Ovary (tissue), 9 donors: Measurements from ENCODE around the gene SPAG5. TPM values are rescaled to one million over a fixed set of nuclear protein-coding genes. Genes with fewer than 3 reads are reported as not detected.

Experiments used
- DNase-seq, 5 donors: peaks; one replicate each; pipeline ENCODE4 v3.0.0-alpha.2; 2019 to 2020
- H3K27ac ChIP-seq, 2 donors: fragments of 200-600 bp; one replicate each; pipeline versions ENCODE4 v1.5.1 to v1.8.0; 2019 to 2022
- H3K27me3 ChIP-seq: fragments of 200-600 bp; one replicate; pipeline ENCODE4 v1.8.0; 2022
- H3K36me3 ChIP-seq: fragments of 200-600 bp; sonication (generic); one replicate; pipeline ENCODE4 v1.5.1; 2019
- H3K4me1 ChIP-seq: one replicate; pipeline ENCODE4 v1.8.1; 2013; ENCODE audit warnings: mild to moderate bottlenecking, moderate library complexity; ENCODE audit not compliant: insufficient read depth
- H3K4me3 ChIP-seq: fragments of 200-600 bp; sonication (generic); one replicate; pipeline ENCODE4 v1.5.1; 2017
- H3K9me3 ChIP-seq, 2 donors: fragments of 200-600 bp in 1 of 2; sonication (generic) in 1 of 2; one replicate each; pipeline versions ENCODE4 v1.5.1 to v1.8.1; 2013 to 2019; ENCODE audit warnings: mild to moderate bottlenecking in 1 of 2, moderate library complexity in 1 of 2
- CTCF ChIP-seq, 3 donors: fragments of 450-650 bp in 2 of 3; fragments of 200-600 bp in 1 of 3; IDR thresholded peaks; one replicate each; pipeline versions ENCODE4 v1.5.1 to v1.8.0; 2016 to 2022; ENCODE audit warnings: antibody characterized with exemption in 3 of 3, mild to moderate bottlenecking in 1 of 3
- EP300 ChIP-seq: sonication (generic); formaldehyde crosslinking; IDR thresholded peaks from one replicate; pipeline ENCODE4 v1.6.1; 2017; ENCODE audit warnings: antibody characterized with exemption
- POLR2A ChIP-seq: fragments of 450-650 bp; IDR thresholded peaks from one replicate; pipeline ENCODE4 v1.6.1; 2017; ENCODE audit warnings: antibody characterized with exemption, mild to moderate bottlenecking, moderate library complexity
- WGBS, 3 donors: extraction: QIAGEN DNeasy Blood & Tissue Kit in 1 of 3; methylation state at CpG; one replicate each; pipeline versions ENCODE4 v1.1.5 to v1.1.7; 2013 to 2017; 5-methylcytosine and 5-hydroxymethylcytosine counted together
- intact Hi-C, 4 donors: fragments of 100-400 bp; cut with DNase I; formaldehyde crosslinking; loops; one replicate each; pipeline versions ENCODE4 v1.11.0 to v1.15.1; 2022 to 2023
- polyA plus RNA-seq, 2 donors: library from polyadenylated mRNA; stranded (reverse); fragments of 200-250 nt in 1 of 2; fragments of 350-450 nt in 1 of 2; fragmentation: Illumina TruSeq in 1 of 2; extraction: RNeasy Lipid Tissue Mini Kit (QIAGEN cat#74804) in 1 of 2; gene quantifications; one replicate each; pipeline ENCODE4 v1.2.3, GENCODE V29; 2013 to 2014
- total RNA-seq, 7 donors: library from RNA; depleted of rRNA in 2 of 7; stranded (reverse); fragments of >200 nt in 2 of 7; fragmentation: NEBNext Ultra II Directional in 3 of 7; extraction: Animal tissue kit (Norgen Biotek cat#: 25700) in 3 of 7; gene quantifications; one replicate each; pipeline versions ENCODE4 v1.1.0 to v1.2.4, GENCODE V29; 2016 to 2023
- donor health status: DM: no; HTN: no; CAD: no; lungs with moderate emphysema.
- donor health status: DM: no; HTN: no; CAD: no.
- donor health status: Bipolar disorder and iron deficiency.
- donor health status: DM: yes; HTN: yes; CAD: no.
- donor health status: DM: no; HTN: no; CAD: no.
- donor health status: DM: yes; HTN: yes; CAD: no.

SPAG5 gene
- total and polyA plus RNA-seq, 9 donors: 2.1 to 5.0 (median 3.3) TPM

GRCh38 chr17:28554565-28554964 lies 44.3 kb downstream of the SPAG5 start:
- Histone ChIP-seq H3K4me1 (peaks cover 6% of the 10 kb centered on the region), H3K4me3 (no peak overlapping the region), H3K36me3 (no peaks in the 10 kb centered on the region), H3K27me3 (no peaks in the 10 kb centered on the region), H3K27ac (no peak overlapping the region), H3K9me3 (no peaks in the 10 kb centered on the region)
- WGBS, 3 donors: 81 to 93% (median 91%) methylated on average over 6 of the region's 6 CpGs
- no peak for TF ChIP-seq CTCF (IDR thresholded peaks at IDR 0.05)
- TF ChIP-seq POLR2A: no peak
- TF ChIP-seq EP300: no peak
- DNase-seq: no peak
- intact Hi-C loops: loop anchor here in 1 of 4 donors (2.0 kb wide), 1 partner anchor 58 kb away; no protein-coding TSS in a partner anchor

- H3K27ac ChIP-seq: no peak overlapping the region
- H3K9me3 ChIP-seq: no peaks in the 10 kb centered on the region
- no peaks in the 10 kb centered on the region for H3K36me3 ChIP-seq
- intact Hi-C loops: no loop called here
- H3K27me3 ChIP-seq: no peaks in the 10 kb centered on the region
- TF ChIP-seq CTCF (IDR thresholded peaks at IDR 0.05) (no peak), POLR2A (no peak), EP300 (no peak)
- no peak for DNase-seq
- H3K4me3 ChIP-seq: no peak overlapping the region
- H3K4me1 ChIP-seq: peaks cover 6% of the 10 kb centered on the region
- 82 to 92% (median 87%) methylated on average over 5 of the region's 5 CpGs for WGBS, 3 donors
Measured at GRCh38 chr17:28553000-28553505, 45.8 kb downstream of the SPAG5 start.

- DNase-seq: peak; percentile 74 to 88 (median 78)
- no peaks in the 10 kb centered on the region for H3K9me3 ChIP-seq
- peak; percentile 47 for TF ChIP-seq POLR2A
- TF ChIP-seq CTCF (IDR thresholded peaks at IDR 0.05): no peak
- no peaks in the 10 kb centered on the region for H3K27me3 ChIP-seq
- 0 to 2% (median 1%) methylated on average over 46 to 66 of the region's 67 CpGs for WGBS, 3 donors
- H3K36me3 ChIP-seq: no peaks in the 10 kb centered on the region
- intact Hi-C loops: no loop called here
- peaks cover 6% of the 10 kb centered on the region for H3K4me1 ChIP-seq
- peak within 1 kb of the TSS; percentile 76 for H3K4me3 ChIP-seq
- H3K27ac ChIP-seq: peak within 1 kb of the TSS in 1 of 2 donors; percentile 52
Measured at GRCh38 chr17:28552176-28552999, 46.4 kb downstream of the SPAG5 start, which contains the start of gene UNC119. TSS of gene UNC119 (minus strand) at chr17:28552624. CDS start at chr17:28552557, 67 bp downstream.

GRCh38 chr17:28551421-28552175 lies 47.2 kb downstream of the SPAG5 start:
- WGBS, 3 donors: 8 to 15% (median 9%) methylated on average over 10 of the region's 10 CpGs
- Histone ChIP-seq H3K27me3 (no peaks in the 10 kb centered on the region), H3K4me3 (peak overlapping the region; percentile 76), H3K9me3 (no peaks in the 10 kb centered on the region), H3K36me3 (no peaks in the 10 kb centered on the region), H3K27ac (peak overlapping the region in 1 of 2 donors; percentile 52), H3K4me1 (peaks cover 6% of the 10 kb centered on the region)
- intact Hi-C loops: no loop called here
- DNase-seq: peak in 1 of 5 donors; percentile 31
- no peak for TF ChIP-seq CTCF (IDR thresholded peaks at IDR 0.05)
- no peak for TF ChIP-seq EP300
- TF ChIP-seq POLR2A: no peak
